CD4-positive, alpha-beta T cell treated with Interleukin-4 for 4 hours (primary cell): ENCODE data around the gene SRGAP3.
A peak's percentile ranks its signal among the peaks of the same experiment; 100 is the strongest.

Source experiments
- DNase-seq: peaks from one replicate; pipeline ENCODE4 v3.0.0-alpha.2; 2020

Gene SRGAP3

GRCh38 chr3:9007213-9007612, 242.2 kb downstream of the SRGAP3 start:
- no peak for DNase-seq

- no peak for DNase-seq
These were observed 249.4 kb downstream of the SRGAP3 start for GRCh38 chr3:9000041-9000440.

- DNase-seq: no peak
These were observed 252.3 kb downstream of the SRGAP3 start for GRCh38 chr3:8997151-8997550.

GRCh38 chr3:8996681-8997121, 252.7 kb downstream of the SRGAP3 start:
- no peak for DNase-seq

GRCh38 chr3:8996216-8996615, 253.2 kb downstream of the SRGAP3 start:
- no peak for DNase-seq

GRCh38 chr3:8994226-8994625, 255.2 kb downstream of the SRGAP3 start:
- DNase-seq: no peak

GRCh38 chr3:8993331-8993730, 256.1 kb downstream of the SRGAP3 start:
- no peak for DNase-seq

- no peak for DNase-seq
These were observed 256.6 kb downstream of the SRGAP3 start for GRCh38 chr3:8992854-8993253.

- DNase-seq: no peak
These were observed 257.2 kb downstream of the SRGAP3 start for GRCh38 chr3:8992199-8992598.

GRCh38 chr3:8990266-8991215, 258.9 kb downstream of the SRGAP3 start:
- no peak for DNase-seq

GRCh38 chr3:8988791-8989558, 260.5 kb downstream of the SRGAP3 start:
- DNase-seq: no peak

- DNase-seq: no peak
These were observed 261.1 kb downstream of the SRGAP3 start for GRCh38 chr3:8988384-8988655.

- DNase-seq: peak; percentile 30
These were observed 261.6 kb downstream of the SRGAP3 start for GRCh38 chr3:8987645-8988383.

- DNase-seq: no peak
These were observed 262.2 kb downstream of the SRGAP3 start for GRCh38 chr3:8987226-8987625.

- DNase-seq: no peak
These were observed 262.7 kb downstream of the SRGAP3 start for GRCh38 chr3:8986741-8987140.

- DNase-seq: no peak
These were observed 263.6 kb downstream of the SRGAP3 start for GRCh38 chr3:8985876-8986275.

- no peak for DNase-seq
These were observed 264.0 kb downstream of the SRGAP3 start for GRCh38 chr3:8985411-8985831.

- DNase-seq: no peak
These were observed 264.9 kb downstream of the SRGAP3 start for GRCh38 chr3:8984526-8984925.

- no peak for DNase-seq
These were observed 265.4 kb downstream of the SRGAP3 start for GRCh38 chr3:8984081-8984480.

- DNase-seq: no peak
These were observed 265.9 kb downstream of the SRGAP3 start for GRCh38 chr3:8983591-8983990.

GRCh38 chr3:8983026-8983425, 266.4 kb downstream of the SRGAP3 start:
- no peak for DNase-seq

GRCh38 chr3:8982509-8982908, 266.9 kb downstream of the SRGAP3 start:
- no peak for DNase-seq

- no peak for DNase-seq
These were observed 267.7 kb downstream of the SRGAP3 start for GRCh38 chr3:8981700-8982099.
